Stomach smooth muscle (tissue), 2 donors: Measurements from ENCODE around the gene LAMB3.
"Not testable (repeated sequence)": the region's sequence is repeated elsewhere in the genome, so short reads cannot be mapped to it uniquely, and the experiment has no call there.

ENCODE experiments used
- H3K27ac ChIP-seq: one replicate; pipeline ENCODE4 v1.7.0; 2013; ENCODE audit warnings: mild to moderate bottlenecking, low read length, inconsistent platforms
- H3K27me3 ChIP-seq, 2 donors: one replicate each; pipeline ENCODE4 v1.7.0; 2013; ENCODE audit warnings: low read length in 2 of 2; ENCODE audit not compliant: insufficient read depth in 2 of 2, control insufficient read depth in 1 of 2
- H3K36me3 ChIP-seq, 2 donors: one replicate each; pipeline ENCODE4 v1.7.0; 2013; ENCODE audit warnings: low read length in 2 of 2; ENCODE audit not compliant: control insufficient read depth in 2 of 2, insufficient read depth in 2 of 2
- H3K4me1 ChIP-seq: one replicate; pipeline ENCODE4 v1.7.0; 2013; ENCODE audit warnings: low read length; ENCODE audit not compliant: control insufficient read depth, insufficient read depth
- H3K4me3 ChIP-seq, 2 donors: one replicate each; pipeline ENCODE4 v1.7.0; 2013; ENCODE audit warnings: low read length in 2 of 2
- H3K9ac ChIP-seq, 2 donors: one replicate each; pipeline ENCODE4 v1.7.0; 2013; ENCODE audit warnings: low read length in 2 of 2, mild to moderate bottlenecking in 1 of 2
- H3K9me3 ChIP-seq, 2 donors: one replicate each; pipeline ENCODE4 v1.7.0; 2013; ENCODE audit warnings: low read length in 2 of 2; ENCODE audit not compliant: control insufficient read depth in 2 of 2
- donor health status: healthy.
- donor health status: Pancreatic carcinoma.

Gene LAMB3

GRCh38 chr1:209652121-209652735, at the start of gene LAMB3:
TSS of gene LAMB3 (minus strand) at chr1:209652425. CDS start at chr1:209650944, 1,481 bp downstream.
- Histone ChIP-seq H3K9me3 (no peaks in the 10 kb centered on the region), H3K4me3 (no peak within 1 kb of the TSS), H3K9ac (no peak within 1 kb of the TSS), H3K36me3 (no peaks in the 10 kb centered on the region), H3K27ac (no peak within 1 kb of the TSS), H3K27me3 (no peaks in the 10 kb centered on the region), H3K4me1 (peaks cover 34% of the 10 kb centered on the region)

GRCh38 chr1:209700686-209701085, 48.5 kb upstream of the LAMB3 start:
- H3K27me3 ChIP-seq, H3K4me3 ChIP-seq, H3K9ac ChIP-seq, H3K36me3 ChIP-seq, H3K4me1 ChIP-seq, H3K27ac ChIP-seq, H3K9me3 ChIP-seq: not testable (repeated sequence)

DNA sequence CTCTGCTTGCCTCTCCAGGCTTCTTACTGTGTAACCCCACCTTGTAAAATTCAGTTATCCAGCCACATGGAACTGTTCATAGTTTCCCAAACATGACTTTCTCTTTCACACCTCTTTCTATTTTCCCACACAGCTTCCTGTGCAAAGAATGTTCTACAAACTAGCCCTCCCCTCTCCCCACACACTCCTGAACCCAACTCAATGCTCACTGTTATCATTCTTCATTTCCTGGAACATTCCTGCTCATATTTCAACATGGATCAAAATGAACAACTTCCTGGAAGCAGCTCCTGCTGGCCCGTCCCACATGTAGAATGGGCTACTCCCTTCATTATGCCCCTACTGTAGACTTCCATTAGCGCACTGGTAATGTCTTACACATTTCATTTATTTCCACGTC, 44.9 kb upstream of the LAMB3 start:
- H3K9ac ChIP-seq = no peak overlapping the region
- no peak overlapping the region for H3K27ac ChIP-seq
- H3K4me3 ChIP-seq = no peak overlapping the region
- H3K36me3 ChIP-seq = no peaks in the 10 kb centered on the region
- H3K9me3 ChIP-seq = no peaks in the 10 kb centered on the region
- no peaks in the 10 kb centered on the region for H3K27me3 ChIP-seq
- H3K4me1 ChIP-seq = peaks cover 3% of the 10 kb centered on the region

DNA sequence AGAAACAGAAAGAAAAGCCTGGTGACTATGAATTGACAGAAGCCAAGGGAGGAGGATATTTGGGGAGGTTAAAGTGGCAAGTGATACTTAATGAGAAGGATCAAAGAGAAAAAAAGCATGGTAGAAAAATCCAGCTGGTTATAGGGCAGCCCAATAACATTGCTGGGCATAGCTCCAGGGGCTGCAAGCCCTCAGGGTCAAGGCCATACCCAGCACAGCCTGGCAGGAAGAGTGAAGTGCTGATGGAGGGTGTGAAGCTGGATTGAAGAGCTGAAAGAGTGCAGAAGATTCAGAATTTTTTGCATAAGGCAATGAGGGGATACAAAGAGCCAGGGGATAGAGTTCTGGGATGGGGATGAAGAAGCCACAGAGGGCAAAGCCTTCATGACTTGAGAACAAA, 44.4 kb upstream of the LAMB3 start:
- no peak overlapping the region for H3K9ac ChIP-seq
- no peak overlapping the region for H3K4me3 ChIP-seq
- no peak overlapping the region for H3K27ac ChIP-seq
- no peaks in the 10 kb centered on the region for H3K9me3 ChIP-seq
- H3K36me3 ChIP-seq = no peaks in the 10 kb centered on the region
- H3K27me3 ChIP-seq = no peaks in the 10 kb centered on the region
- peaks cover 3% of the 10 kb centered on the region for H3K4me1 ChIP-seq

- Histone ChIP-seq H3K36me3 (no peaks in the 10 kb centered on the region), H3K27ac (no peak overlapping the region), H3K9ac (no peak overlapping the region), H3K9me3 (no peaks in the 10 kb centered on the region), H3K27me3 (no peaks in the 10 kb centered on the region), H3K4me1 (peaks cover 3% of the 10 kb centered on the region), H3K4me3 (no peak overlapping the region)
Measured at GRCh38 chr1:209692745-209693504, 40.7 kb upstream of the LAMB3 start.

- H3K4me1 ChIP-seq = peaks cover 3% of the 10 kb centered on the region
- H3K9ac ChIP-seq = no peak overlapping the region
- no peaks in the 10 kb centered on the region for H3K36me3 ChIP-seq
- no peaks in the 10 kb centered on the region for H3K27me3 ChIP-seq
- no peak overlapping the region for H3K27ac ChIP-seq
- H3K9me3 ChIP-seq = no peaks in the 10 kb centered on the region
- H3K4me3 ChIP-seq = no peak overlapping the region
Measured at GRCh38 chr1:209692296-209692695, 40.1 kb upstream of the LAMB3 start.

DNA sequence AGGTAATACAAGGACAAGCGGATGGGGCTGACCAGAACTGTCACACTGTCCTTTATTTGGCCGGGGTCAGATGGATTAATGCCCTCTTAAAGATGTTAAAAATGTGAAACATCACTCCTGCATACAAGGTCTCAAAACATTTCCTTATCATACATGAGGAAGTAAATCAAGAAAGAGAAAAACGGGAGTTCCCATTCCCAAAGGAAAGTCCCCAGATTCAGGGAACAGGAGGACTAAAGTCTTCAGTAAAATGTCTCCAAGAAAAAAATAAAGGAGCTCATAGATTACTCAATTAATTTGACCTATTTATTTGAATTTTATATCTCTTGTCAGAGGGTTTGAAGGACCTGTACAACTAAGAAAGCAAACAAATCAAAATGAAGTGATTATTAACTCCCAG, 39.0 kb upstream of the LAMB3 start:
- no peaks in the 10 kb centered on the region for H3K36me3 ChIP-seq
- H3K4me3 ChIP-seq = no peak overlapping the region
- no peak overlapping the region for H3K27ac ChIP-seq
- H3K9me3 ChIP-seq = no peaks in the 10 kb centered on the region
- no peaks in the 10 kb centered on the region for H3K27me3 ChIP-seq
- H3K9ac ChIP-seq = no peak overlapping the region
- H3K4me1 ChIP-seq = peaks cover 3% of the 10 kb centered on the region

DNA sequence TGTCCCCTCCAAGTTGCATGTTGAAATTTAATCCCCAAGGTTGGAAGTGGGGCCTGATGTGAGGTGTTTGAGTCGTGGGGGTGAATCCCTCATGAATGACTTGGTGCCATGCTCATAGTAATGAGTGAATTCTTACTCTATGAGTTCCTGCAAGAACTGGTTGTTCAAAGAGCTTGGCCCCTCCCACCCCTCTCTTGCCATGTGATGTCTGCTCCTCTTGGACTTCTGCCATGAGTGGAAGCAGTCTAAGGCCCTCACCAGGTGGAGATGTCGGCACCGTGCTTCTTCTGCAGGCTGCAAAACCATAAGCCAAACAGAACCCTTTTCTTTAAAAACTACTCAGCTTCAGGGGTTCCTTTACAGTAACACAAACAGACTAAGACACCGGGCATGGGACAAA, 37.3 kb upstream of the LAMB3 start:
- Histone ChIP-seq H3K36me3 (no peaks in the 10 kb centered on the region), H3K27ac (no peak overlapping the region), H3K4me1 (peaks cover 3% of the 10 kb centered on the region), H3K4me3 (no peak overlapping the region), H3K9me3 (no peaks in the 10 kb centered on the region), H3K27me3 (no peaks in the 10 kb centered on the region), H3K9ac (no peak overlapping the region)

GRCh38 chr1:209688746-209689234, 36.6 kb upstream of the LAMB3 start:
- no peak overlapping the region for H3K4me3 ChIP-seq
- no peaks in the 10 kb centered on the region for H3K36me3 ChIP-seq
- no peak overlapping the region for H3K27ac ChIP-seq
- H3K9me3 ChIP-seq = no peaks in the 10 kb centered on the region
- peaks cover 3% of the 10 kb centered on the region for H3K4me1 ChIP-seq
- H3K9ac ChIP-seq = no peak overlapping the region
- no peaks in the 10 kb centered on the region for H3K27me3 ChIP-seq

DNA sequence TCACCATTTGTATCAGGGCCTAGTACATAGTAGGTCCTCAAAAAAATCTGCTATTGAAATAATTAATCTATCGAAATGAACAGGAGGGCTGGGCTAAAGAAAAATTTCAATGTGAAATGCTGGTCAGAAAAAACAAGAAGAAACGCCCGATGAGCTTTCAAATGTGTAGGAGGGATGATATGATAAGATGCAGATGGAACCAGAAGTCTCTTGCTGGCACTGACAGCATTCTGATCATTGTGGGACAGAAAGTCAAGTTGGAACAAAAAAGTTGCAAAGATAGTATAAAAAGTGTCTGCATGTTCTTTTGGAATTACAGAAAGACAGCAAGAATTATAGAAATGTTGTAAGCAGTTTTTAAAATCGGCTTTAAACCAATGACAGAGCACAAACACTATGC, 34.1 kb upstream of the LAMB3 start:
- H3K9me3 ChIP-seq = no peaks in the 10 kb centered on the region
- no peak overlapping the region for H3K4me3 ChIP-seq
- no peaks in the 10 kb centered on the region for H3K4me1 ChIP-seq
- H3K9ac ChIP-seq = no peak overlapping the region
- H3K27ac ChIP-seq = no peak overlapping the region
- no peaks in the 10 kb centered on the region for H3K36me3 ChIP-seq
- no peaks in the 10 kb centered on the region for H3K27me3 ChIP-seq

- Histone ChIP-seq H3K4me1 (no peaks in the 10 kb centered on the region), H3K9ac (no peak overlapping the region), H3K36me3 (no peaks in the 10 kb centered on the region), H3K27me3 (no peaks in the 10 kb centered on the region), H3K4me3 (no peak overlapping the region), H3K27ac (no peak overlapping the region), H3K9me3 (no peaks in the 10 kb centered on the region)
Measured at GRCh38 chr1:209685821-209686220, 33.6 kb upstream of the LAMB3 start.
